Subcutaneous adipose tissue (tissue), 4 donors: ENCODE measurements around the gene SCYL1. TPM values are rescaled to one million over a fixed set of nuclear protein-coding genes. Genes with fewer than 3 reads are reported as not detected.

Experiments
- CTCF ChIP-seq: fragments of 450-650 bp; IDR thresholded peaks from one replicate; pipeline ENCODE4 v1.5.1; 2016; ENCODE audit warnings: low read depth, mild to moderate bottlenecking, control low read depth, antibody characterized with exemption, moderate library complexity
- total RNA-seq, 4 donors: library from RNA; depleted of rRNA; stranded (reverse); fragments of >200 nt; gene quantifications; one replicate each; pipeline ENCODE4 v1.1.0, GENCODE V29; 2016

SCYL1 gene
- total RNA-seq, 4 donors from 2014 or later: 63.1 to 85.3 (median 67.0) TPM

DNA sequence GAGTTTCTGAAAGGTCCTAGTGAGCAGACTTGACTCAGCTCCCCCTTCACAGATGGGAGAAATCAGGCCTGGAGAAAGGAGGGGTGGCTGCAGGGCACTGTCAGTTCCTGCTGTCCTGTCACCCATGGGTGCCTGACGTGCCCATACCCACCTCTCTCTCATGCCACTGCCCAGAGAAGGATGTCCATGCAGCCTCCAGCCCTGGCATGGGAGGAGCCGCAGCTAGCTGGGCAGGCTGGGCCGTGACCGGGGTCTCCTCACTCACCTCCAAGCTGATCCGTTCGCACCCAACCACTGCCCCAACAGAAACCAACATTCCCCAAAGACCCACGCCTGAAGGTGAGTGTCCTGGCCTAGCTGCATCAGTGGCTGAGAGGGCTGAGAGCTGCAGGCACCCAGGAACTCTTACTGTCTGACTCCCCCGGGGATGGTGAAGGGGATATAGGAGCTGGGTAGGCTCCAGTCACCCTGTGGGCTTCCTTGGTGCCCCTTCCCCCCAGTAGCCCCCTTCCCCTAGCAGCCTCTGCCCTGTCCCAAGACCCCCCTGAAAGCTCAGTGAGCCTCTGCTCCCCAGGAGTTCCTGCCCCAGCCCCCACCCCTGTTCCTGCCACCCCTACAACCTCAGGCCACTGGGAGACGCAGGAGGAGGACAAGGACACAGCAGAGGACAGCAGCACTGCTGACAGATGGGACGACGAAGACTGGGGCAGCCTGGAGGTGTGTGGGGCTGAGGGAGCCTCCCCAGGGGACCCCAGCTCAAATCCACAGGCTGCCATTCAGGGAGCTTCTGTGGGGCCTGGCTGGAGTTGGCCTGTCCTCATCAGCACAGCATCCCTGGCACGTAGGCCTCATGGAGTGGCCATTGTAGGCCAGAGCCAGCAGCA lies 11.8 kb downstream of the SCYL1 start:
- no peak for TF ChIP-seq CTCF

GRCh38 chr11:65537296-65537597 lies 12.4 kb downstream of the SCYL1 start:
- TF ChIP-seq CTCF: no peak

DNA sequence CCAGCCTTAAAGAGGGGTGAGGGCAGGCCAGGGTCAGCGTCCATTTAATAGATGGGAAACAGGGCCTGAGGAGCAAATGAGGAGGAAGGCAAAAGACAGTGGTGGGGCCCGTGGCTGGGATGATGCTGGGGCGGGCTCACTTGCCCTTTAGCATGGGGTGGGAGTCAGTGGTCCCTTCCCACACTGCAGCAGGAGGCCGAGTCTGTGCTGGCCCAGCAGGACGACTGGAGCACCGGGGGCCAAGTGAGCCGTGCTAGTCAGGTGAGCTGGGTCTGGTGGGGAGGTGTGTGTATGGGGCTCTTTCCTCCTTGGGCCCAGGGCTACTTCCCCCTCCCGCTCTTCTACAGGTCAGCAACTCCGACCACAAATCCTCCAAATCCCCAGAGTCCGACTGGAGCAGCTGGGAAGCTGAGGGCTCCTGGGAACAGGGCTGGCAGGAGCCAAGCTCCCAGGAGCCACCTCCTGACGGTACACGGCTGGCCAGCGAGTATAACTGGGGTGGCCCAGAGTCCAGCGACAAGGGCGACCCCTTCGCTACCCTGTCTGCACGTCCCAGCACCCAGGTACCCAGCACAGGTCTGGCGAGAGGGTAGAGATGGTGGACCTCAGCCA lies 12.8 kb downstream of the SCYL1 start:
- TF ChIP-seq CTCF: no peak

- no peak for TF ChIP-seq CTCF
Measured at GRCh38 chr11:65538232-65538914, 13.5 kb downstream of the SCYL1 start.

GRCh38 chr11:65538915-65539743 lies 14.2 kb downstream of the SCYL1 start:
- no peak for TF ChIP-seq CTCF

DNA sequence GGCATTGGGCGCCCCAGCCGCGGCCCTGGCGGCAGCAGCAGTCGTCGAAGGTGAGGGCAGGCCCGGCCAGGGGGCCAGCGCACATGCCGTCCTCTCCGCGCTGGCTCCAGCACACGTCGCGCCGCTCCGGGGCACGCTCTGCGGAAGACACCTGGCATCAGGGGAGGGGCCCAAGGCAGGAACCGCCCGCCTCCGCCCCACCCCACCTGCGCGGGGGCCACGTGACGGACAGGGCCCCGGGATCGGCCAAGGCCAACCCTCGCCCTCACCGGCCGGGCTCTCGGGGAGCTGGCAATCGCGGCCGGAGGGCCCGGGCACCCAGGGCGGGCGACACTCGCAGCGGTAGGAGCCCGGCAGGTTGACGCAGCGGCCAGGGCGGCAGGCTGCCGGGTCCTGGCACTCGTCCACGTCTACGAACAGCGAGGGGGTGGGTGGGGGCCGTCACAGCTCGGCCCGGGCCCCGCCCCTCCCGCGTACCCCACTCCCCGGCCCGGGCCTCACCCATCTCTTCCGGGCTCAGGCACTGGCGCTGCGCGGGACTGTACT lies 14.9 kb downstream of the SCYL1 start:
- TF ChIP-seq CTCF: no peak
